Stimulated activated CD8-positive, alpha-beta memory T cell treated with anti-CD3 and anti-CD28 coated beads, Interleukin-12 subunit alpha, Interleukin-12 subunit beta, amount 100 ng/mL, for 24 hours (primary cell): ENCODE data around the gene BBS2.

Experiments used
- DNase-seq: peaks from one replicate; pipeline ENCODE4 v3.0.0-alpha.2; 2020; ENCODE audit errors: extremely low read depth

BBS2 gene

GRCh38 chr16:56519459-56520250 lies at the start of gene BBS2:
BBS2 (minus strand) TSS chr16:56520024; CDS start chr16:56519862, 162 bp downstream.
- DNase-seq: peak; percentile 73

- no peak for DNase-seq
These were observed 45.1 kb upstream of the BBS2 start, which contains the start of gene MT4 for GRCh38 chr16:56564793-56565477. MT4 (plus strand) TSS chr16:56565073; CDS start chr16:56565129, 56 bp downstream.

GRCh38 chr16:56561126-56561525 lies 41.3 kb upstream of the BBS2 start:
- DNase-seq: no peak

- DNase-seq: no peak
These were observed 40.6 kb upstream of the BBS2 start for GRCh38 chr16:56560447-56560846.

- no peak for DNase-seq
These were observed 39.3 kb upstream of the BBS2 start for GRCh38 chr16:56559109-56559508.

GRCh38 chr16:56558024-56558747 lies 38.4 kb upstream of the BBS2 start:
- DNase-seq: no peak

- DNase-seq: no peak
These were observed 34.6 kb upstream of the BBS2 start for GRCh38 chr16:56554441-56554840.

- DNase-seq: no peak
These were observed 32.2 kb upstream of the BBS2 start for GRCh38 chr16:56551796-56552738.

- no peak for DNase-seq
These were observed 30.0 kb upstream of the BBS2 start for GRCh38 chr16:56549744-56550385.

GRCh38 chr16:56549161-56549560 lies 29.3 kb upstream of the BBS2 start:
- DNase-seq: no peak

GRCh38 chr16:56547949-56548567 lies 28.2 kb upstream of the BBS2 start:
- DNase-seq: no peak

GRCh38 chr16:56547120-56547948 lies 27.5 kb upstream of the BBS2 start:
- DNase-seq: no peak

GRCh38 chr16:56542039-56542438 lies 22.2 kb upstream of the BBS2 start:
- DNase-seq: no peak

GRCh38 chr16:56539656-56540055 lies 19.8 kb upstream of the BBS2 start:
- DNase-seq: no peak

- no peak for DNase-seq
These were observed 18.5 kb upstream of the BBS2 start for GRCh38 chr16:56538331-56538730.

- DNase-seq: no peak
These were observed 15.1 kb upstream of the BBS2 start for GRCh38 chr16:56534847-56535383.

- DNase-seq: no peak
These were observed 12.9 kb upstream of the BBS2 start for GRCh38 chr16:56532714-56533113.

- no peak for DNase-seq
These were observed 11.0 kb upstream of the BBS2 start for GRCh38 chr16:56530872-56531271.

GRCh38 chr16:56525236-56525635 lies 5.4 kb upstream of the BBS2 start:
- no peak for DNase-seq
